ENCODE data around the gene MAPKAPK2. TPM values are rescaled to one million over a fixed set of nuclear protein-coding genes. Genes with fewer than 3 reads are reported as not detected.

Gene MAPKAPK2
- total and polyA plus RNA-seq, 12 donors: 25.3 to 129 (median 85.0) TPM

- intact Hi-C loops (cut with DNase I): no loop called here
- H3K9me3 ChIP-seq (replicated peaks in 1 of 3): no peaks in the 10 kb centered on the region
- TF ChIP-seq CTCF (IDR thresholded peaks at IDR 0.05) (no peak), POLR2A (IDR thresholded peaks at IDR 0.05) (no peak)
- no peaks in the 10 kb centered on the region for H3K27me3 ChIP-seq
- DNase-seq: no peak
- H3K36me3 ChIP-seq (replicated peaks in 1 of 2): no peaks in the 10 kb centered on the region
- no peaks in the 10 kb centered on the region for H3K4me1 ChIP-seq (replicated peaks in 1 of 2)
- no peak overlapping the region for H3K4me3 ChIP-seq
- 46 to 67% (median 61%) methylated on average over 5 of the region's 5 CpGs for WGBS, 4 donors
- H3K27ac ChIP-seq: no peak overlapping the region
Observed at GRCh38 chr1:206751891-206752290, 67.2 kb downstream of the MAPKAPK2 start.

- no peaks in the 10 kb centered on the region for H3K9me3 ChIP-seq (replicated peaks in 1 of 3)
- H3K4me3 ChIP-seq: no peak overlapping the region
- no peaks in the 10 kb centered on the region for H3K4me1 ChIP-seq (replicated peaks in 1 of 2)
- no peaks in the 10 kb centered on the region for H3K36me3 ChIP-seq (replicated peaks in 1 of 2)
- no peaks in the 10 kb centered on the region for H3K27me3 ChIP-seq
- intact Hi-C loops (cut with DNase I): no loop called here
- WGBS, 4 donors: 82 to 85% (median 83%) methylated on average over 2 of the region's 2 CpGs
- TF ChIP-seq POLR2A (IDR thresholded peaks at IDR 0.05) (no peak), CTCF (IDR thresholded peaks at IDR 0.05) (no peak)
- no peak for DNase-seq
- H3K27ac ChIP-seq: no peak overlapping the region
Observed at GRCh38 chr1:206752481-206752880, 67.8 kb downstream of the MAPKAPK2 start.

- Histone ChIP-seq H3K27me3 (no peaks in the 10 kb centered on the region), H3K4me1 (replicated peaks in 1 of 2) (no peaks in the 10 kb centered on the region), H3K9me3 (replicated peaks in 1 of 3) (no peaks in the 10 kb centered on the region), H3K36me3 (replicated peaks in 1 of 2) (no peaks in the 10 kb centered on the region), H3K27ac (no peak overlapping the region), H3K4me3 (no peak overlapping the region)
- DNase-seq: no peak
- intact Hi-C loops (cut with DNase I): no loop called here
- 76 to 91% (median 86%) methylated on average over 3 of the region's 3 CpGs for WGBS, 4 donors
- no peak for TF ChIP-seq CTCF (IDR thresholded peaks at IDR 0.05)
- no peak for TF ChIP-seq POLR2A (IDR thresholded peaks at IDR 0.05)
Observed at GRCh38 chr1:206753141-206753540, 68.4 kb downstream of the MAPKAPK2 start.

GRCh38 chr1:206754011-206754410 lies 69.3 kb downstream of the MAPKAPK2 start:
- 53 to 68% (median 56%) methylated on average over 1 of the region's 1 CpG for WGBS, 4 donors
- DNase-seq: no peak
- Histone ChIP-seq H3K27ac (no peak overlapping the region), H3K4me1 (replicated peaks in 1 of 2) (no peaks in the 10 kb centered on the region), H3K27me3 (no peaks in the 10 kb centered on the region), H3K4me3 (no peak overlapping the region), H3K36me3 (replicated peaks in 1 of 2) (no peaks in the 10 kb centered on the region), H3K9me3 (replicated peaks in 1 of 3) (no peaks in the 10 kb centered on the region)
- intact Hi-C loops (cut with DNase I): no loop called here
- TF ChIP-seq CTCF (IDR thresholded peaks at IDR 0.05) (no peak), POLR2A (IDR thresholded peaks at IDR 0.05) (no peak)

Data from adrenal gland (tissue), 12 donors.